Upper lobe of left lung (tissue), 4 donors: ENCODE data around the gene MYO15B.

ENCODE experiments used
- CTCF ChIP-seq, 6 experiments: fragments of 450-650 bp in 4 of 6; fragments of 200-600 bp in 2 of 6; sonication (generic) in 2 of 6; IDR thresholded peaks; one replicate each; pipeline ENCODE4 v1.5.1; 2016 to 2019; ENCODE audit warnings: antibody characterized with exemption in 6 of 6
- POLR2A ChIP-seq, 4 donors: fragments of 450-650 bp; IDR thresholded peaks; one replicate each; pipeline ENCODE4 v1.5.1; 2016 to 2017; ENCODE audit warnings: antibody characterized with exemption in 4 of 4, mild to moderate bottlenecking in 2 of 4

GRCh38 chr17:75551266-75551665 is 36.3 kb upstream of the MYO15B start:
- no peak for TF ChIP-seq POLR2A (IDR thresholded peaks at IDR 0.05)
- no peak for TF ChIP-seq CTCF (IDR thresholded peaks at IDR 0.05)
